ENCODE data around the gene OR2A25. TPM values are rescaled to one million over a fixed set of nuclear protein-coding genes. Genes with fewer than 3 reads are reported as not detected.

Gene OR2A25
- total RNA-seq, 1 experiment from 2014 or later, result 0.13 TPM

GRCh38 chr7:144020340-144020739 lies 49.3 kb upstream of the OR2A25 start:
- Histone ChIP-seq H4K5ac (ENCODE audit: insufficient read length, low read depth, low read length) (no peak overlapping the region), H3K27me3 (ENCODE audit: insufficient read depth, low read length) (no peaks in the 10 kb centered on the region), H2AFZ (ENCODE audit: low read length) (no peak overlapping the region), H3K9me3 (ENCODE audit: control insufficient read depth, low read depth, low read length) (no peaks in the 10 kb centered on the region), H4K20me1 (ENCODE audit: control insufficient read depth, insufficient read depth, insufficient read length) (no peaks in the 10 kb centered on the region), H3K56ac (ENCODE audit: insufficient read length, low read depth, low read length) (no peak overlapping the region), H3T11ph (ENCODE audit: low read length) (no peak overlapping the region), H3K79me1 (ENCODE audit: insufficient read depth, low read depth, low read length, poor library complexity, severe bottlenecking) (no peaks in the 10 kb centered on the region), H2BK20ac (ENCODE audit: low read depth, low read length, poor library complexity, severe bottlenecking) (no peak overlapping the region), H2BK12ac (ENCODE audit: insufficient read length, low read depth, low read length) (no peak overlapping the region), H3K18ac (ENCODE audit: insufficient read length, low read depth, low read length) (no peak overlapping the region), H4K8ac (replicated peaks; ENCODE audit: insufficient read length, low read depth, low read length) (no peak overlapping the region), H3K4me1 (ENCODE audit: insufficient read depth, low read length) (no peaks in the 10 kb centered on the region), H2BK15ac (ENCODE audit: low read depth, low read length) (no peak overlapping the region), H2BK5ac (ENCODE audit: insufficient read length, low read length) (no peak overlapping the region), H2AK5ac (ENCODE audit: insufficient read length, low read length) (no peak overlapping the region), H2BK120ac (ENCODE audit: low read depth, low read length, poor library complexity, severe bottlenecking) (no peak overlapping the region), H3K4ac (ENCODE audit: low read depth, low read length) (no peak overlapping the region), H3K23me2 (ENCODE audit: insufficient read length, low read depth, low read length, poor library complexity, severe bottlenecking) (no peaks in the 10 kb centered on the region), H3K27ac (ENCODE audit: insufficient read length, low read depth, low read length) (no peak overlapping the region), H3K23ac (ENCODE audit: insufficient read length, low read depth, low read length) (no peak overlapping the region), H4K91ac (ENCODE audit: insufficient read length, low read depth, low read length) (no peak overlapping the region), H3K9ac (ENCODE audit: extremely low read depth, insufficient read length, low read length) (no peak overlapping the region), H3K4me2 (ENCODE audit: insufficient read depth, insufficient read length, low read length) (no peak overlapping the region), H3K79me2 (ENCODE audit: insufficient read depth, low read length) (no peaks in the 10 kb centered on the region), H3K14ac (ENCODE audit: insufficient read depth, low read length) (no peak overlapping the region)
- Mint-ChIP-seq H3K27me3 (ENCODE audit: low read depth) (no peaks in the 10 kb centered on the region), H3K4me3 (no peak overlapping the region), H3K4me1 (peaks cover 6 to 10% of the 10 kb centered on the region in 2 experiments; a peak in 3 of 4 replicates), H3K36me3 (ENCODE audit: insufficient read depth in 1 of 3, low read depth in 3 of 3) (no peaks in the 10 kb centered on the region; a peak in 1 of 7 replicates), H3K9me3 (peaks cover 0 to under 1% of the 10 kb centered on the region in 2 experiments; a peak in 4 of 5 replicates), H3K27ac (no peak overlapping the region)
- no CpG with 5 or more reads among the region's 3 CpGs for WGBS (ENCODE audit: extremely low coverage, insufficient read length, low lambda C conversion rate)
- no peak for DNase-seq
- TF ChIP-seq CTCF (conservative IDR thresholded peaks at IDR 0.05), result no peak
